GM06990 (cell line): ENCODE measurements around the gene CACNA2D3.
"Not testable (repeated sequence)": the region's sequence is repeated elsewhere in the genome, so short reads cannot be mapped to it uniquely, and the experiment has no call there.

Experiments used
- DNase-seq: peaks from one replicate; pipeline ENCODE4 v3.0.0-alpha.2; 2011; ENCODE audit not compliant: insufficient read length; ENCODE audit errors: extremely low read depth
- H3K27me3 ChIP-seq: replicated peaks from 2 replicates; pipeline ENCODE4 v1.6.0; 2011; ENCODE audit warnings: low read length; ENCODE audit not compliant: control insufficient read depth, insufficient read depth
- H3K36me3 ChIP-seq: 2 replicates; pipeline ENCODE4 v1.5.1; 2011; ENCODE audit warnings: low read length; ENCODE audit not compliant: control insufficient read depth, insufficient read depth
- H3K4me3 ChIP-seq: replicated peaks from 2 replicates; pipeline ENCODE4 v1.5.1; 2011; ENCODE audit warnings: low read depth, mild to moderate bottlenecking, control low read depth, low read length
- CTCF ChIP-seq: IDR thresholded peaks from 2 replicates; pipeline ENCODE4 v1.5.1; 2011; ENCODE audit warnings: low read length, control low read depth, mild to moderate bottlenecking, inconsistent platforms; ENCODE audit not compliant: insufficient read depth, poor library complexity, severe bottlenecking

CACNA2D3 gene

GRCh38 chr3:54099381-54099780 lies 23.0 kb upstream of the CACNA2D3 start:
- TF ChIP-seq CTCF, result no peak
- no peak overlapping the region for H3K4me3 ChIP-seq
- no peaks in the 10 kb centered on the region for H3K27me3 ChIP-seq
- no peaks in the 10 kb centered on the region for H3K36me3 ChIP-seq
- DNase-seq, result no peak

GRCh38 chr3:54104084-54104483 lies 18.3 kb upstream of the CACNA2D3 start:
- H3K4me3 ChIP-seq, result no peak overlapping the region

GRCh38 chr3:54116129-54116528 lies 6.2 kb upstream of the CACNA2D3 start:
- not testable (repeated sequence) for H3K4me3 ChIP-seq, DNase-seq, H3K36me3 ChIP-seq, H3K27me3 ChIP-seq

More at GRCh38 chr3:54104084-54104483, 18.3 kb upstream of the CACNA2D3 start:
- Histone ChIP-seq H3K27me3 (no peaks in the 10 kb centered on the region), H3K36me3 (no peaks in the 10 kb centered on the region)
- DNase-seq, result no peak
- TF ChIP-seq CTCF, result no peak

- Histone ChIP-seq H3K27me3 (no peaks in the 10 kb centered on the region; the same call in 1 of the 2 replicates), H3K36me3 (no peaks in the 10 kb centered on the region), H3K4me3 (no peak overlapping the region)
- no peak for TF ChIP-seq CTCF
- DNase-seq, result peak; percentile 63
These were observed 1.5 kb upstream of the CACNA2D3 start for GRCh38 chr3:54120657-54121413.

GRCh38 chr3:54121414-54122323 lies 683 bp upstream of the CACNA2D3 start:
- peak; percentile 20 for DNase-seq
- Histone ChIP-seq H3K27me3 (no peaks in the 10 kb centered on the region; the same call in 1 of the 2 replicates), H3K4me3 (peak overlapping the region; percentile 40), H3K36me3 (no peaks in the 10 kb centered on the region)
- no peak for TF ChIP-seq CTCF

GRCh38 chr3:54123003-54123775 lies 837 bp downstream of the CACNA2D3 start:
- TF ChIP-seq CTCF, result no peak
- no peak overlapping the region for H3K4me3 ChIP-seq
- no peak for DNase-seq
- H3K36me3 ChIP-seq, result no peaks in the 10 kb centered on the region
- no peaks in the 10 kb centered on the region; the same call in 1 of the 2 replicates for H3K27me3 ChIP-seq
